Neural progenitor cell (in vitro differentiated cells): ENCODE results near the gene KATNBL1.

ENCODE experiments used
- CTCF ChIP-seq: fragments of 200-600 bp; sonication (generic); IDR thresholded peaks from 2 replicates; pipeline ENCODE4 v1.5.1; 2017; ENCODE audit warnings: antibody characterized with exemption, mild to moderate bottlenecking
- EZH2 ChIP-seq: fragments of 200-600 bp; sonication (generic); IDR thresholded peaks from 2 replicates; pipeline ENCODE4 v1.6.1; 2017; ENCODE audit warnings: antibody characterized with exemption, mild to moderate bottlenecking, moderate library complexity
- EZH2phosphoT487 ChIP-seq: fragments of 200-600 bp; sonication (generic); IDR thresholded peaks from 2 replicates; pipeline ENCODE4 v1.6.1; 2017; ENCODE audit warnings: antibody characterized with exemption

GRCh38 chr15:34154725-34155204 is 55.1 kb downstream of the KATNBL1 start:
- TF ChIP-seq CTCF (no peak), EZH2 (no peak), EZH2phosphoT487 (no peak)
